ENCODE data around the gene MAPKAPK2. TPM values are rescaled to one million over a fixed set of nuclear protein-coding genes. Genes with fewer than 3 reads are reported as not detected.

The MAPKAPK2 gene
- total RNA-seq, 1 experiment from 2014 or later: 51.1 TPM

DNA sequence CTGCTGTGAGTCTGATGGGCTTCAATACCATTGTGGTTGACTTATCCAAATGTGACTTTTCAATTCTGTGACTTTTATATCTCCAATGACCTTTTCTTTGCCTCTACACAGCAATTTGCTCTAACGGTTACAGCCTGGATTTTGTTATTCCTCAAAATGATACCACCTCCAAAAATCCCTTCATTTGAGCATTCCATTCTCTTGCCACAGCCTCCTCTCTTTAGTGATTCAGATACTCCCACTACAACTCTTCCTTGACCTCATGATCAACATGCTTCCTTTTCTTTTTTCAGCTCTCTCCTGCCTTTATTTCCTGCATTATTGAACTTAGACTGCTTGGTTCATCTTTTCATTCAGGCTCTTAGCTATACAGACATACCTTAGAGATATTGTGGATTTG is 69.3 kb downstream of the MAPKAPK2 start:
- intact Hi-C loops (cut with micrococcal nuclease): no loop called here
- BruUV-seq (replicated peaks): no TSS peak
- ChIA-PET CTCF (no interaction called here), POLR2A (no interaction called here), RAD21 (ENCODE audit: low non-redundant PET in 1 of 2, low total read pairs in 2 of 2, uncharacterized antibody in 2 of 2, unreplicated experiment in 2 of 2) (no interaction called here)
- no peaks in the 10 kb centered on the region for H4K20me1 ChIP-seq (ENCODE audit: insufficient read depth)
- H3K4me3 ChIP-seq (replicated peaks in 1 of 2; ENCODE audit: low read depth in 1 of 2, low read length in 2 of 2): no peak overlapping the region
- no peaks in the 10 kb centered on the region for H3K79me2 ChIP-seq (ENCODE audit: insufficient read depth, low read length)
- H3K9me2 ChIP-seq (ENCODE audit: insufficient read depth): no peaks in the 10 kb centered on the region
- H3K9me3 ChIP-seq (ENCODE audit: control insufficient read depth in 1 of 2, insufficient read depth in 1 of 2, low read depth in 1 of 2, low read length in 2 of 2): no peaks in the 10 kb centered on the region
- H3K9ac ChIP-seq (ENCODE audit: low read length): no peak overlapping the region
- no peak overlapping the region for H3K27ac ChIP-seq (ENCODE audit: low read depth, low read length)
- DNase-seq (ENCODE audit: low read depth, low spot score) (no peak), ATAC-seq (no peak)
- no peak for TF ChIP-seq YY1 (IDR thresholded peaks at IDR 0.05; ENCODE audit: extremely low read depth, insufficient replicate concordance, low read depth, low read length)
- TF ChIP-seq SIN3A (IDR thresholded peaks at IDR 0.05; ENCODE audit: low read depth): no peak
- no peak overlapping the region for H3K4me2 ChIP-seq (ENCODE audit: low read length)
- H3K36me3 ChIP-seq (ENCODE audit: control insufficient read depth in 1 of 2, insufficient read depth in 2 of 2, low read length in 2 of 2): no peaks in the 10 kb centered on the region
- H3K4me1 ChIP-seq (ENCODE audit: control insufficient read depth in 1 of 2, insufficient read depth in 2 of 2, low read length in 2 of 2): no peaks in the 10 kb centered on the region
- H3K27me3 ChIP-seq (ENCODE audit: insufficient read depth, low read length): peaks cover 17% of the 10 kb centered on the region
- no peak overlapping the region for H2AFZ ChIP-seq (ENCODE audit: low read depth, low read length, poor library complexity, severe bottlenecking)

DNA sequence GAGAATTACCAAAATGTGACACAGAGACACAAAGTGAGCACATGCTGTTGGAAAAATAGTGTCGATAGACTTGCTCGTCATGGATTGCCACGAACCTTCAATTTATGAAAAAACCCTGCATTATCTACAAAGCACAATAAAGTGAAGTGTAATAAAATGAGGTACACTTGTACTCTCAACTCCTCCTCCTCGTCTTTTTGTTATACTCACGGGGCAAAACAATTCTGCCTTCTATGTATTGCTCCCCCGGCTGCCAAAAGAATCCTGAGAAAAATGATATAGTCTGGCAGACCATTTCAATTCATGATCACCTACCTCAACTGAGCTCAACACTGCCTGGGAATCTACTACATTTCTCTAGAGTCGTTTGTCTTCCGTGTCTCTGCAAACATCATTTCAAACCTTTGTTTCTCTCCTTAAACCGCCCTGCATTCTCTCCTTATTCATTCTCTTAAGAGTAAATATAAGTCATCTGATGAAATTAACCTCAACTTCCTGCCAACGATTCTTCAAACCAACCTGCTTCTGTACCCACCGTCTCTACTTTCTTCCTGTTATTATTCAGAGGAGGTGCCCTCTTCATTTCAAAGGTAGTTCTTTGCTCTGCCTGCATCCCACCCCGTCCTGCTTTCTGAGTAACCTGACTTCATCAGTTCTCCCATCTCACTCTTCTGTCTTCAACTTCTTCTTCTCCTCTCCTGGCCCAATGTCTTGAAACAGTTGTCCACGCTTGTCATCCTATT is 73.0 kb downstream of the MAPKAPK2 start:
- Histone ChIP-seq H3K27me3 (ENCODE audit: insufficient read depth, low read length) (peaks cover 7% of the 10 kb centered on the region; the same call in 1 of the 2 replicates), H2AFZ (ENCODE audit: low read depth, low read length, poor library complexity, severe bottlenecking) (no peak overlapping the region), H3K4me1 (ENCODE audit: control insufficient read depth in 1 of 2, insufficient read depth in 2 of 2, low read length in 2 of 2) (no peaks in the 10 kb centered on the region), H3K4me2 (ENCODE audit: low read length) (no peak overlapping the region), H4K20me1 (ENCODE audit: insufficient read depth) (no peaks in the 10 kb centered on the region), H3K9ac (ENCODE audit: low read length) (no peak overlapping the region), H3K4me3 (replicated peaks in 1 of 2; ENCODE audit: low read depth in 1 of 2, low read length in 2 of 2) (no peak overlapping the region), H3K9me2 (ENCODE audit: insufficient read depth) (no peaks in the 10 kb centered on the region), H3K27ac (ENCODE audit: low read depth, low read length) (no peak overlapping the region), H3K9me3 (ENCODE audit: control insufficient read depth in 1 of 2, insufficient read depth in 1 of 2, low read depth in 1 of 2, low read length in 2 of 2) (no peaks in the 10 kb centered on the region), H3K36me3 (ENCODE audit: control insufficient read depth in 1 of 2, insufficient read depth in 2 of 2, low read length in 2 of 2) (no peaks in the 10 kb centered on the region), H3K79me2 (ENCODE audit: insufficient read depth, low read length) (no peaks in the 10 kb centered on the region)
- CTCF ChIA-PET: no interaction called here
- intact Hi-C loops (cut with micrococcal nuclease): no loop called here
- no peak for DNase-seq (ENCODE audit: low read depth, low spot score)
- no peak for ATAC-seq
- POLR2A ChIA-PET: no interaction called here
- no TSS peak for BruUV-seq (replicated peaks)
- RAD21 ChIA-PET (ENCODE audit: low non-redundant PET in 1 of 2, low total read pairs in 2 of 2, uncharacterized antibody in 2 of 2, unreplicated experiment in 2 of 2): no interaction called here
- TF ChIP-seq TCF7L2 (IDR thresholded peaks at IDR 0.05; ENCODE audit: borderline replicate concordance, extremely low read depth, insufficient read depth, insufficient read length): no peak
- no peak for TF ChIP-seq CEBPB (IDR thresholded peaks at IDR 0.05; ENCODE audit: low read depth)
- no peak for TF ChIP-seq CBX3 (IDR thresholded peaks at IDR 0.05; ENCODE audit: low read depth)
- TF ChIP-seq POLR2A (IDR thresholded peaks at IDR 0.05; ENCODE audit: borderline replicate concordance, extremely low read depth, insufficient read depth, insufficient read length): no peak
- TF ChIP-seq, protein P1, sequence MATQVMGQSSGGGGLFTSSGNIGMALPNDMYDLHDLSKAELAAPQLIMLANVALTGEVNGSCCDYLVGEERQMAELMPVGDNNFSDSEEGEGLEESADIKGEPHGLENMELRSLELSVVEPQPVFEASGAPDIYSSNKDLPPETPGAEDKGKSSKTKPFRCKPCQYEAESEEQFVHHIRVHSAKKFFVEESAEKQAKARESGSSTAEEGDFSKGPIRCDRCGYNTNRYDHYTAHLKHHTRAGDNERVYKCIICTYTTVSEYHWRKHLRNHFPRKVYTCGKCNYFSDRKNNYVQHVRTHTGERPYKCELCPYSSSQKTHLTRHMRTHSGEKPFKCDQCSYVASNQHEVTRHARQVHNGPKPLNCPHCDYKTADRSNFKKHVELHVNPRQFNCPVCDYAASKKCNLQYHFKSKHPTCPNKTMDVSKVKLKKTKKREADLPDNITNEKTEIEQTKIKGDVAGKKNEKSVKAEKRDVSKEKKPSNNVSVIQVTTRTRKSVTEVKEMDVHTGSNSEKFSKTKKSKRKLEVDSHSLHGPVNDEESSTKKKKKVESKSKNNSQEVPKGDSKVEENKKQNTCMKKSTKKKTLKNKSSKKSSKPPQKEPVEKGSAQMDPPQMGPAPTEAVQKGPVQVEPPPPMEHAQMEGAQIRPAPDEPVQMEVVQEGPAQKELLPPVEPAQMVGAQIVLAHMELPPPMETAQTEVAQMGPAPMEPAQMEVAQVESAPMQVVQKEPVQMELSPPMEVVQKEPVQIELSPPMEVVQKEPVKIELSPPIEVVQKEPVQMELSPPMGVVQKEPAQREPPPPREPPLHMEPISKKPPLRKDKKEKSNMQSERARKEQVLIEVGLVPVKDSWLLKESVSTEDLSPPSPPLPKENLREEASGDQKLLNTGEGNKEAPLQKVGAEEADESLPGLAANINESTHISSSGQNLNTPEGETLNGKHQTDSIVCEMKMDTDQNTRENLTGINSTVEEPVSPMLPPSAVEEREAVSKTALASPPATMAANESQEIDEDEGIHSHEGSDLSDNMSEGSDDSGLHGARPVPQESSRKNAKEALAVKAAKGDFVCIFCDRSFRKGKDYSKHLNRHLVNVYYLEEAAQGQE (IDR thresholded peaks at IDR 0.05; ENCODE audit: low read depth): no peak
- no peak for TF ChIP-seq JUND (IDR thresholded peaks at IDR 0.05)
- TF ChIP-seq, protein P2, sequence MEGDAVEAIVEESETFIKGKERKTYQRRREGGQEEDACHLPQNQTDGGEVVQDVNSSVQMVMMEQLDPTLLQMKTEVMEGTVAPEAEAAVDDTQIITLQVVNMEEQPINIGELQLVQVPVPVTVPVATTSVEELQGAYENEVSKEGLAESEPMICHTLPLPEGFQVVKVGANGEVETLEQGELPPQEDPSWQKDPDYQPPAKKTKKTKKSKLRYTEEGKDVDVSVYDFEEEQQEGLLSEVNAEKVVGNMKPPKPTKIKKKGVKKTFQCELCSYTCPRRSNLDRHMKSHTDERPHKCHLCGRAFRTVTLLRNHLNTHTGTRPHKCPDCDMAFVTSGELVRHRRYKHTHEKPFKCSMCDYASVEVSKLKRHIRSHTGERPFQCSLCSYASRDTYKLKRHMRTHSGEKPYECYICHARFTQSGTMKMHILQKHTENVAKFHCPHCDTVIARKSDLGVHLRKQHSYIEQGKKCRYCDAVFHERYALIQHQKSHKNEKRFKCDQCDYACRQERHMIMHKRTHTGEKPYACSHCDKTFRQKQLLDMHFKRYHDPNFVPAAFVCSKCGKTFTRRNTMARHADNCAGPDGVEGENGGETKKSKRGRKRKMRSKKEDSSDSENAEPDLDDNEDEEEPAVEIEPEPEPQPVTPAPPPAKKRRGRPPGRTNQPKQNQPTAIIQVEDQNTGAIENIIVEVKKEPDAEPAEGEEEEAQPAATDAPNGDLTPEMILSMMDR (IDR thresholded peaks at IDR 0.05 in 2 of 3, conservative IDR thresholded peaks at IDR 0.05 in 1 of 3; ENCODE audit: borderline replicate concordance in 1 of 3, insufficient read depth in 1 of 3, low read depth in 2 of 3, low read length in 2 of 3): no peak
- TF ChIP-seq YY1 (IDR thresholded peaks at IDR 0.05; ENCODE audit: extremely low read depth, insufficient replicate concordance, low read depth, low read length): no peak
- no peak for TF ChIP-seq POLR2AphosphoS5 (IDR thresholded peaks at IDR 0.05; ENCODE audit: low read depth, low read length)
- TF ChIP-seq FOSL1 (IDR thresholded peaks at IDR 0.05; ENCODE audit: low read depth): no peak
